HG03575 (cell line): ENCODE data around the gene BPIFB6.
"Not testable (repeated sequence)": the region's sequence is repeated elsewhere in the genome, so short reads cannot be mapped to it uniquely, and the experiment has no call there.

Source experiments
- ATAC-seq: cut with Tn5 transposase; IDR thresholded peaks from one replicate; pipeline ENCODE4 v1.9.1; 2021; ENCODE audit not compliant: unreplicated experiment, insufficient number of reproducible peaks, low FRiP score; ENCODE audit errors: extremely low read depth

Gene BPIFB6

DNA sequence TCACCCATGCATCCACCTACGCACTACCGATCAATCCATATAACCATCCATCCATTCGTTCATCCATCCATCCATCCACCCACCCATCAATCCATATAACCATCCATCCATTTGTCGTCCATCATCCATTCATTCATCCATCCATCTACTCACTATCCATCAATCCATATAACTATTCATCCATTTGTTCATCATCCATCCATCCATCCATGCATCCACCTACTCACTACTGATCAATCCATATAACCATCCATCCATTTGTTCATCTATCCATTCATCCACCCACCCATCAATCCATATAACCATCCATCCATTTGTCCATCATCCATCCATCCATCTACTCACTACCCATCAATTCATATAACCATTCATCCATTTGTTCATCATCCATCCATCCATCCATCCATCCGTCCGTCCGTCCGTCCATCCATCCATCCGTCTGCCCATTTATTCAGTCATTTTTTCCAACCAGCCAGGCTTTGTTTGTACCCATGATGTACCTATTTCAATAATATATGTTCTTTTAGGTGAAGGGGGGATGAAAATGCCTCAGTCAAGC, 6.1 kb upstream of the BPIFB6 start:
- ATAC-seq, result no peak

DNA sequence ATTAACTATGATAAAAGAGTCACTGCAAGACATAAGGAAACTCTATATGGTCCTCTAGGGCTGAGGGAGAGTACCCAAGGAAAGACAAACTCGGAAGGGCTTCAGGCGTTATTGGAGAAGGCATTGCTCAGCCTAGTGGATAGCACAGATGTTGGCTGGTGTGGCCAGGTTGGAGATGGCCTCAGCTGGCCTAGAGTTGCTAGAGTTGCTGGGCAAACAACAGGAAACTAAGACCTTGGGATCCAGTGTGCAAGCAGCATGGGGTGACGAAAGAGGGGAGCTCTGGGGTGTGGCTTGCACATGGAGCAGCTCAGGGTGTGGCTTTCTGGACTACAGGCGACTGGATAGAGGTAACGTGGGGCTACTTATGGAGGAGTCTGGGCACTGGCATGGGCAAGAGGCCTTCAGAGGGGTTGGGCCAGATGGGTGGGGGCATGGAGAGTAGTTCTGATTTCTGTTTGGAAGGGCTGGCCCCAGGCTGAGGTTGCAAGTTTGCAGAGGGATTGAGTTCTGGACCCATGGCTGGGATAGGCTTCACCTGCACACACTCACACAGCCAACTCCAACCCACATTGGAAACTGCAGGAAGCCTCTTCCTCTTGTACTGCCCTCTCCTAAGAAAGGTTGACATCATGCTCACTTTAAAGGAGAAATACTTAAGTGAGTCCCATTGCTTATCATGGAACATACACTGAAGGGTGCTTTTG, 5.2 kb upstream of the BPIFB6 start:
- no peak for ATAC-seq

DNA sequence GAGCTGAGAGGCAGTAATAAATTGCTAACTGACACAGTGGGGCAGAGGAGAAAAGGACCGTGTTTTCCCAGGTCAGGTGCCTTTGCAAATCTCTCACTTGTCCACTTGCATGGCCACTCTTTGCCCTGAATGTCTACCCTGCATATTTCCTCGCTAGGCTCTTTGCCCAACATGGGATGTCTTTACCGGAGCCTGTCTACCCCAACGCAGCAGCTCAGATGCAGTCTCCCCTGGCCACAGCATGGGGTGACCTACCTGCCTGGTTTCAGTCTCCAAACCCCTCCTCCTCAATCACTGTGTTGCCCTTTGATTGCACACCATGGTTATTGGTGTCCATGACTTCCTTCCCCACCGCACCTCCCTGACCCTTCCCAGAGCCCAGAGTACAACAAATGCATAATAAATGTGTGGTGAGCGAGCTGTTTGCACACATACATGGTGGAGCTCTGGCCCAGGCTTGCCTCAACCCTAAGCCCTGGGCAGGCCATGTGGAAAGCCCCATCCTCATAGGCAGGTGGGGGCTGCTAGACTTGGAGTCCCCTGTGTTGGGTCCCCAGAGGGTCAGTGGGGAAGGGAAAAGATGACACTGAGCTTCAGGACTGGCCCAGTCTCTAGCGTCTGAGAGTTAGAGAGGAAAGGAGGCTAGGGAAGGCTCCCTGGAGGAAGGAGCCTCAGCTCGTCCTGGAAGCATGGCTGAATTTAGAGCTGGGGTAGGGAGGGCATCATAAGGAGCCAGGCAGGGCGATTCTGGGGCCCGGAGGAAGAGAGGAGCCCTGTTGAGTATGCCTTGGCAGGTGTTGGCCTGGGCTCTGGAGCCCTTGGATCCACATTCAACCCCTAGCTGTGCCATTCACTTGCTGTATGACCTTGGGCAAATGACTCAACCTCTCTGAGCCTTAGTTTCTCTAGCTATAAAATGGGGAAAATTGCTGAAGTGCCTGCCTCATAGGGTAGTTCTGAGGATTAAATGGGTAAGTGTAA, 4.4 kb upstream of the BPIFB6 start:
- ATAC-seq, result no peak

DNA sequence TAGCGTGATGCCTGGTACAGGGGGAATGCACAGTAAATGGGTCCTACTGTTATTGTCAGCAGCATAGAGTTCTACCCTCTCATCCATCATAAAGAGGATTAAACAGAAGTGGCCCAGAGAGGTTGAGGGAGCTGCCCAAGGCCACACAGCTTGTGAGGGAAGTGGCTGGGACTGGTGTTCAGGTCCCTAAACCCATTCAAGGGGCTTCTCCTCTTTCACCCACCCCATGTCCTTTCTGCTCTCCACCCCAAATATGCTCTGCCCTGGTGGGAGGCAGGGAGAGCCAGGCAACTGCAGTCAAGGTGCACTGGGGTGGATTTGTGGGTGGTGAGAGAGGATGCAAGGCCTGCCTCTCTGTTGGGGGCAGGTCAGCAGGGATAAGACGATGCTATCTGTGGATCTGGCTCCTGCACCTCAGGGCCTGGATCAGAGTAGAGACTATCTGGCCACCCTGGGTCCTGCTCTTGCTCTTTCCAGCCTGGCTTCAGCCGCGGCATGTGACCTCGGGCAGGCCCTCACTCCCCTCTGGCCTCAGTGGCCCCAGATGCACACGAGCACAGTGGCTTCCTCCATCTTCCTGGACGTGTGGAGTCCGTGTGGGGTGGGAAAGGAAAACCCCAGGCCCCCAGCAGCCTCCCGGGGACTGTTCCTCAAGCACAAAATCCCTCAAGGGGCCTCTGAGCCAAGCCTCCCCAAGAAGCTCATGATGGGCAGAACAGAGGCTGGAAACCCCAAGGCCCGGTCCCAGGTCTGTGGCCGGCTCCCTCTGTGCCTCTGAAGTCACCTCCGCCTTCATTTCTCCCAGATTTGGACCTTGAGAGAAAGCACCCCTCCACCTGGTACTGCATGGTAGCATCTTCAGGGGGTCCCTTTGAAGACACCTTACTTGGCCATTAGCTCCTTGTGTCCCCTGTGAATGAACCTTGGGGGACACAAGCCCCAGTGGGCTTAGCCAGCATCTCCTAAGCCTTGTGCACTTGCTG, 3.4 kb upstream of the BPIFB6 start:
- no peak for ATAC-seq

DNA sequence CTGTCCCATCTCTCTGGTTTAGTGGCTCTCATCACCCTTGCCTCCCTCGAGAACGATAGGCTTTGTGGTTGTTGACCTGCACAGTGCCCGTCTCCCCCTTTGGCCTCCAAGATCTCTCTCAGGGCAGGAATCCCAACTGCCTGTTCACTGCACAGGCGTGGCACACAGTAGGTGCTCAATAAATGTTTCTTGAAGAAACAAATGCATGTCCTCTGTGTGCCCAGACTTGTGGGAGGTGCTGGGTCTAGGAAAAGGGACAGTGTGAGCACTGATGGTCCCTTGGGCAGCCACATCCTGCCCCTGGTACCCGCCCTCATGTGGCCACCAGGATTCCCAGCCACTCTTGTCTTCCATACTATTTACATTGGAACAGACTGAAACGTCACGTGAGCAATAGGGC, 2.6 kb upstream of the BPIFB6 start:
- ATAC-seq, result no peak

DNA sequence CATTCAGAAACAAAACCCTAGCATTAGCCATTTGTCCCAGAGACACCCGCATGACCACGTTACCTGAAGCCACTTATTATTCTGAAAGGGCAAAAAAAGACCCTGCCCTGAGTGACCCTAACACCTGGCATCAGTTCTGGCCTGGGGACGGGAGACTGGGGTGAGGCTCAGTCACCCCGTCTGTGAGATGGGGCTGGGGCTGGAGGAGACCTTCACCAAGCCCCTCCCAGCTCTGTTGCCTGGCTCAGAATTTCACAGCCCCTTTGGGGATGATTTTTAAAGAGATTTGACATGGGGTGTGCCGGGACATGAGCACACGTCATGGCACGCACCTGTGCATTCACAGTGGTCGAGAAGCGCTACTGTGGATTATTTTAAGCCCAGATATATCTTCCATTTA, 1.4 kb upstream of the BPIFB6 start:
- ATAC-seq, result no peak

DNA sequence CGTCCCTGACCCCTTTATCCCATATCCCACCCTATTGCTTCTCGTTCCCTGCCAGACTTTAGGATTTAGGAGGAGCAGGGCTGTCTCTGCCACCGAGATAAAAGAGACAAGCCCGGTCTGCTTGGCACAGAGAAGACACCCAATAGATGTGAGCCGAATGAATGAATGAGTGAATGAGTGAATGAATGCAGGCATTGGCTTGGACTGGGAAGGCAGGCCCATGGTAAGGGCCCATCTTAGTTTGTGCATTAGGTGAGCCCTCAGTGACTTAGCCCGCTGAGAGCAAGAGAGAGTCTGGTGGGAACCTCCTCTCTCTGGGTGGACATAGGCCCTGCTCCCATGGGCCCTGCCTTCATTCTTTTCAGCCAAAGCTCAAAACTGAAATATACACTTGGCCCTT, 879 bp upstream of the BPIFB6 start:
- no peak for ATAC-seq

DNA sequence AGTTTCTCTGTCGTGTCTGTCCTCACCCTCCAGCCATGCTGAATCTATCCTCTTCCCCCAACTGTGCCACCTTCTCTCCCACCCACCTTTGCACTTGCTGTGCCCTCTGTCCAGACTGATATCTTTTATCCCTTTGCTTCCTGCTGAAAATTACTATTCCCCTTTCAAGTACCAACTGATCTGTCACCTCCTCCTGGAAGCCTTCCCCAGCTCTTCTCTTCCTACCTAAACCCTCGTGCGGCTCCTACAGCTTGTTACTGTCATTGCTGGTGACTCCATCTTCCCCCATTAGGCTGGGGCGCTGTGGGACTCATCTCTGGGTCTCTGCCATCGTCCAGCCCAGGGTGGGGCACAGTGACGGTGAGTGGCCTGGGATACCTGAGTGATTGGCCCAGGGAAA, 1.1 kb downstream of the BPIFB6 start:
- no peak for ATAC-seq

DNA sequence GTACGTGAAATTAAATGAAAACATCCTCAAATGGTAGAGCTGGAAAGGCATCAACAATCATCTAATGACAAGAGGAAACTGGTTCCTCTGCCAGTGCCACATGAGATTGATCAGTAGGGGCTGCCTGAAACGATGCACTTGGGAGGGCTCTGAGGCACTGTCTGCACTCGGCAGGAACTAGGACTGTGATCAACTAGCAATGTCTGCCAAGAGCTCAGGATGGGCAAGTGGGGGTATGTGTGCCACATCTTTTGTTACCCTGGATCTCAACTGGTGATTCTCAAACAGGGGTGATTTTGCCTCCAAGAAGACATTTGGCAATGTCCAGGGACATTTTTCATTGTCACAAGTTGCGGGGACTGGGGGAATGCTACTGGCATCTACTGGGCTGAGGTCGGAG, 1.9 kb downstream of the BPIFB6 start:
- ATAC-seq, result no peak

DNA sequence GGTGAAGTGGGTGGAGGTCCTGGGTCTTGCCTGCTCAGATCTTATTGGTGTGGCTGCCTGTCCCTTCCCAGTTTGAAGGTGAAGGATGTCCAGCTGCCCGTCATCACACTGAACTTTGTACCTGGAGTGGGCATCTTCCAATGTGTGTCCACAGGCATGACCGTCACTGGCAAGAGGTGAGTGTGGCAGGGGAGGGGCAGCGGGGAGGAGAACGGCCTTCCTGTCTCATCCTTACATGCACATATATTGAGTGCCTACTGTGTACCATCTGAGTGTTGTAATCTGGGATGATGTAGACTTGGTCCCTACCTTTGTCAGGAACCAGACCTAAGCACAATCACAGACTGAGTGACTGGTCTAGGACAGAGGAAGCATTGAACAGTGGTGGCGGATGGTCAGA, 2.7 kb downstream of the BPIFB6 start:
- ATAC-seq, result no peak

DNA sequence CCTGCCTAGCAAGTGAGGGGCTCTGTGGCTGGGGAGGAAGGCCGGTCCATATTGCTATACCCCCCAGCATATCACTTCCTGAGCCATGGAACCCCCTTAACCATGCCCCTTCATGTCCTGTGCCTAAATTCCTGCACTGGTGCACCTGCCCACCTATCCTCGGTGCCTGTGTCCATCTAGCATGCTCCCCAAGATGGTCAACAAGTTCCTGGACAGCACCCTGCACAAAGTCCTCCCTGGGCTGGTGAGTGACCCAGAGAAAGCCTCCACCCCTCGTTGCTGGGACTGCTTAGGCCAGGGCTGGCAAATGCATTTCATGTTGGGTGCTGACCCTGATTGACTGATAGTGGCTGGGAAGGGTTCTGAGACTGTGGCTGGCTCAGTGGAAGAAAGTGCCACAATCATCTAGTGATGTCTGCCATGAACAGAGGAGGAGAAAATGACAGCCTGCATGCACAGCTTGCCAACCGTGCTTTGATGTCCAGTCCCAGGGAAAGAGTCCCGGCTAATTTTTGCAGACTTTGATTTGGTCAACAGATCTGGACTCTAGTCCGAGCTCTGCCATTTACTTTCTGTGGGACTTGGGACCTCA, 3.5 kb downstream of the BPIFB6 start:
- ATAC-seq, result no peak

DNA sequence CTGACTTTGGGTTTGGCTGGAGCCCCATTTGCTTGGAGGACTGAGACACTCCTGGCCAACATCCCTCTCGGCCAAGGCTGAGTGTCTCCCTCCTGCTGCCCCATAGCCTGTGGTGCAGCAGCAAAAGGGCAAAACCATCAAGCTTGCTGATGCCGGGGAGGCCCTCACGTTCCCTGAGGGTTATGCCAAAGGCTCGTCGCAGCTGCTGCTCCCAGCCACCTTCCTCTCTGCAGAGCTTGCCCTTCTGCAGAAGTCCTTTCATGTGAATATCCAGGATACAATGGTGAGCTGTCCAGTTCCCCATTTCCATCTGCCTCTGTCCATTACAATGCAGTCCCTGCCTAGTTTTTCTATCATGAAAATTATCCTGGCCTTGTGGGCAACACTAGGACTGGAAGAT, 6.0 kb downstream of the BPIFB6 start:
- no peak for ATAC-seq

DNA sequence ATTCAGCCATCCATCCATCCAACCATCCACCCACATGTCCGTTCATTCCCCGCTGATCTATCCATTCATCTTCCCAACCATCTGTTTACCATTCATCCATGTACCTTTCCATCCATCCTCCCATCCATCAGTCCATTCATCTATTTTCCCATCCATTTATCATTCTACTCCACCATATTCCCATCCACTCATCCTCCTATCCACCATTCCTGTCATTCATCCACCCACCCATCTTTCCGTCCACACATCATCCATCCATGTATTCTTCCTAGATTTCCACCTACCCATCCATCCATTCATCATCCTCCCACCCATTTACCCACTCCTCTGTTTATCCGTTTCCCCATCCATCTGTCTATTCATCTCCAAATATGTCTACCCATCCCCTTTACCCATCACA, 6.8 kb downstream of the BPIFB6 start:
- ATAC-seq, result no peak

DNA sequence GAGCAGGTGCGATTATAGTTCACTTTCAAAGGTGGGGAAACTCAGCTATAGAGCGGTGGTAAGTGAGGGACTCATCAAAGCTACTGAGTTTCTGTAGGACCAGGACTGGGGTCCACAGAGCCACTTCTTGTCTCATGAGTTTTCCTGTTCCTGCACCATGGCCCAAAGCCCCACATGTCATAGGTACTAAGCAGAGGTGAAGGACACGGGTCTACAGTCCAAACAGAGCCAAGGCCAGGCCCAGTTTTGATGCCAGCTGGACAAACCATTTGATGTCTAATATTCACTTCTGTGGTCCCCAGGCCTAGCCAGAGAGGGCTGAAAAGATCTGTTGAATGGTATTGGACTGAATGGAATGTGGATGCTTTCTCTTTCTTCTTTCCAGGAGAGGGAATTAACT, 11.0 kb downstream of the BPIFB6 start:
- ATAC-seq, result no peak

DNA sequence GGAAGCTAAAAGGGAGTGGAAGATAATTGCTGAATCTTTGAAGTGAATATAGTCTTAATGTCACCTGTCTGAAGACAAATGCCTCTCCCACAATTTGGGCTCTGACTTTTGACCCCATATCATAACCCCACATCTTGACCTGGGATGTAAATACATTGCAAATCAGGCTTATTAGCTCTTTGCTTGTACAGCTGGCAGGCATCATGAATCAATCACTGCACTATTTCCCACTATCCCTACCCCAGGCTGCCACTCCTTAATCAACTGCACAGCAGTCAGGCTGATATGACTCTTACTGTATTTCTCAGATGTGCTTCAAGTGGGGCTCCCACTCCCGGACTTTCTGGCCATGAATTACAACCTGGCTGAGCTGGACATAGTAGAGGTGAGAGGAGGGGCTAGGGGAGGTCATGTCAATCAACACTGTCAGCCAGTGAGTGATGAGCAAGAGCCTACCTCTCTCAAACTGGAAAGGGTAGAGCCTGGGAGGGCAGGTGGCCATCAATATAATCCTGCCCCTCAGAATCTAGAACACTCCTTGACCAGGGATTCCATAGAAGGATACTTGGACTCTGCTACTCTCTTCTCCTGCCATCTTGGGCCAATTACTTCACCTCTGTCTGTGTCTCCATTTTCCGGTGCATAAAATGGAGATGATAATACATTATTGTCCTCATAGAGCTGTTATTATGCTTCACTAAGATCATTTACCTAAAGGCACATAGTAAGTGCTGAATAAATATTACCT, 11.7 kb downstream of the BPIFB6 start:
- no peak for ATAC-seq

DNA sequence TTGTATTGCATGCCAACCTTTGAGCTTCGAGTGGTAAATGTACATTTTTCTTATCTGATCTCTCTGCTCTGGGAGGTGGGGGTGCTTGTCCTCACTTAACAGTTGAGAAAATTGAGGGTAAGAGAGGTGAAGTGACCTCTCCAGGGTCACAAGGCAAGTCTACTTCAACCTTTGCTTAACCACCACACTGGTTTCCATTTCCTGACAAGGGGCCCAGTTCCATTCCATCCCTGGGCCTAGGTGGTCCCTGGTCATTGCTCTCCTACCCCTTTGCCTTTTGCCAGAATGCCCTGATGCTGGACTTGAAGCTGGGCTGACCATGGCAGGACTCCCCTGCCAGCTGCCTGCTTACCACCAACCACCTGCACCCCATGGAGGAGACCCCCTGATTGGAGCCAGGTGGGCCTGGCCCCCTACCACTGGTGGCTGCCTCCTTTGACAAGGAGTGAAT, 12.3 kb downstream of the BPIFB6 start:
- no peak for ATAC-seq

DNA sequence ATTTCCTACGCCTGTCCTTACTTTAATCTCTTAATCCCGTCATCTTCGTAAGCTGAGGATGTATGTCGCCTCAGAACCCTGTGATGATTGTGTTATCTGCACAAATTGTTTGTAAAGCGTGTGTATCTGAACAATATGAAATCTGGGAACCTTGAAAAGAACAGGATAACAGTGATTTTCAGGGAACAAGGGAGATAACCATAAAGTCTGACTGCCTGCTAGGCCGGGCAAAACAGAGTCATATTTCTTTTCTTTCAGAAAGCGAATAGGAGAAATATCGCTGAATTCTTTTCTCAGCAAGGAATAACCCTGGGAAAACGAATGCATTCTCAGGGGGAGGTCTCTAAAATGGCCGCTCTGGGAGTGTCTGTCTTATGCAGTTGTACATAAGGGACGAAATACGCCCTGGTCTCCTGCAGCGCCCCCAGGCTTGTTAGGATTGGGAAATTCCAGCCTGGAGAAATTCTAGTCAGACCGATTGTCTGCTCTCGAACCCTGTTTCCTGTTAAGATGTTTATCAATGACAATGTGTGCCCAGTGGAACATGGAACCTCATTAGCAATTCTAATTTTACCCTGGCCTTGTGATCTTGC, 13.8 kb downstream of the BPIFB6 start:
- not testable (repeated sequence) for ATAC-seq
